Naive thymus-derived CD4-positive, alpha-beta T cell (primary cell): Measurements from ENCODE around the gene CBL. TPM values are rescaled to one million over a fixed set of nuclear protein-coding genes. Genes with fewer than 3 reads are reported as not detected.

Experiments
- ATAC-seq: fragments of 150-1000 bp; cut with Tn5 transposase; 2 replicates; pipeline ENCODE4 v1.10.0; 2021; ENCODE audit warnings: mild to moderate bottlenecking, moderate library complexity
- CTCF ChIA-PET: fragments of 350-600 bp; sonication (Branson Sonifier 250); formaldehyde crosslinking; loops from one replicate; lab custom pipeline; 2021; ENCODE audit warnings: antibody characterized with exemption; lab: Charles Lee
- POLR2A ChIA-PET: fragments of 350-600 bp; sonication (Branson Sonifier 250); formaldehyde crosslinking; loops from one replicate; lab custom pipeline; 2021; ENCODE audit warnings: antibody characterized with exemption, inconsistent platforms; lab: Charles Lee
- DNase-seq, 9 donors: peaks; one replicate each; pipeline versions ENCODE4 v3.0.0 to v3.0.0-alpha.2; 2020 to 2022; ENCODE audit warnings: mixed read lengths in 1 of 9
- H3K27ac ChIP-seq: one replicate; pipeline ENCODE4 v1.7.0; 2013; ENCODE audit warnings: mild to moderate bottlenecking, low read depth, low read length, moderate library complexity
- H3K27me3 ChIP-seq, 2 donors: one replicate each; pipeline ENCODE4 v1.7.0; 2013; ENCODE audit warnings: low read length in 2 of 2, mild to moderate bottlenecking in 2 of 2, moderate library complexity in 2 of 2; ENCODE audit not compliant: control insufficient read depth in 2 of 2, insufficient read depth in 2 of 2
- H3K36me3 ChIP-seq, 3 experiments: 1 replicate in 2 of 3; 2 replicates in 1 of 3; pipeline ENCODE4 v1.7.0; 2013; ENCODE audit warnings: low read length in 3 of 3, mild to moderate bottlenecking in 3 of 3, moderate library complexity in 1 of 3; ENCODE audit not compliant: insufficient read depth in 3 of 3, control insufficient read depth in 2 of 3
- H3K4me1 ChIP-seq, 2 donors: one replicate each; pipeline ENCODE4 v1.7.0; 2013; ENCODE audit warnings: low read length in 2 of 2, mild to moderate bottlenecking in 2 of 2, moderate library complexity in 1 of 2; ENCODE audit not compliant: control insufficient read depth in 2 of 2, insufficient read depth in 2 of 2
- H3K4me3 ChIP-seq: 2 replicates; pipeline ENCODE4 v1.7.0; 2013; ENCODE audit warnings: mild to moderate bottlenecking, low read length
- H3K9me3 ChIP-seq, 3 experiments: 1 replicate in 2 of 3; 2 replicates in 1 of 3; pipeline ENCODE4 v1.7.0; 2013; ENCODE audit warnings: low read length in 3 of 3; ENCODE audit not compliant: control insufficient read depth in 2 of 3
- H3K27ac Mint-ChIP-seq, 9 donors: one replicate each; pipeline ENCODE4 v1.8.0; 2020 to 2022; ENCODE audit warnings: mixed read lengths in 9 of 9, mild to moderate bottlenecking in 8 of 9, moderate library complexity in 5 of 9, inconsistent platforms in 2 of 9
- H3K27me3 Mint-ChIP-seq, 5 donors: one replicate each; pipeline ENCODE4 v1.8.0; 2021 to 2022; ENCODE audit warnings: mixed read lengths in 5 of 5, mild to moderate bottlenecking in 1 of 5
- H3K36me3 Mint-ChIP-seq, 5 donors: one replicate each; pipeline ENCODE4 v1.8.0; 2020 to 2022; ENCODE audit warnings: mixed read lengths in 5 of 5, mild to moderate bottlenecking in 3 of 5, inconsistent platforms in 1 of 5
- H3K4me1 Mint-ChIP-seq, 7 donors: one replicate each; pipeline ENCODE4 v1.8.0; 2020 to 2022; ENCODE audit warnings: mixed read lengths in 7 of 7, mild to moderate bottlenecking in 3 of 7, inconsistent platforms in 1 of 7
- H3K4me3 Mint-ChIP-seq, 10 donors: one replicate each; pipeline ENCODE4 v1.8.0; 2020 to 2022; ENCODE audit warnings: mild to moderate bottlenecking in 10 of 10, mixed read lengths in 10 of 10, moderate library complexity in 6 of 10, inconsistent platforms in 2 of 10
- H3K9me3 Mint-ChIP-seq, 11 donors: one replicate each; pipeline ENCODE4 v1.8.0; 2020 to 2022; ENCODE audit warnings: mixed read lengths in 11 of 11, mild to moderate bottlenecking in 4 of 11, inconsistent platforms in 1 of 11, moderate library complexity in 1 of 11
- intact Hi-C, 2 donors: fragments of 100-400 bp; cut with micrococcal nuclease; formaldehyde crosslinking; loops; one replicate each; pipeline ENCODE4 v1.15.1; 2023
- polyA plus RNA-seq, 2 donors: library from polyadenylated mRNA; unstranded; fragments of 300-500 nt; fragmentation: Illumina TruSeq; gene quantifications; one replicate each; pipeline ENCODE4 v1.2.3, GENCODE V29; 2021
- total RNA-seq, 6 experiments: library from RNA in 5 of 6; stranded (reverse) in 5 of 6; gene quantifications; 1 replicate in 5 of 6; 2 replicates in 1 of 6; pipeline ENCODE4 v1.2.3 and lab custom pipeline; 2021 to 2026

Gene CBL
- total and polyA plus RNA-seq, 7 experiments from 2014 or later: 17.5 to 51.8 (median 39.8) TPM

DNA sequence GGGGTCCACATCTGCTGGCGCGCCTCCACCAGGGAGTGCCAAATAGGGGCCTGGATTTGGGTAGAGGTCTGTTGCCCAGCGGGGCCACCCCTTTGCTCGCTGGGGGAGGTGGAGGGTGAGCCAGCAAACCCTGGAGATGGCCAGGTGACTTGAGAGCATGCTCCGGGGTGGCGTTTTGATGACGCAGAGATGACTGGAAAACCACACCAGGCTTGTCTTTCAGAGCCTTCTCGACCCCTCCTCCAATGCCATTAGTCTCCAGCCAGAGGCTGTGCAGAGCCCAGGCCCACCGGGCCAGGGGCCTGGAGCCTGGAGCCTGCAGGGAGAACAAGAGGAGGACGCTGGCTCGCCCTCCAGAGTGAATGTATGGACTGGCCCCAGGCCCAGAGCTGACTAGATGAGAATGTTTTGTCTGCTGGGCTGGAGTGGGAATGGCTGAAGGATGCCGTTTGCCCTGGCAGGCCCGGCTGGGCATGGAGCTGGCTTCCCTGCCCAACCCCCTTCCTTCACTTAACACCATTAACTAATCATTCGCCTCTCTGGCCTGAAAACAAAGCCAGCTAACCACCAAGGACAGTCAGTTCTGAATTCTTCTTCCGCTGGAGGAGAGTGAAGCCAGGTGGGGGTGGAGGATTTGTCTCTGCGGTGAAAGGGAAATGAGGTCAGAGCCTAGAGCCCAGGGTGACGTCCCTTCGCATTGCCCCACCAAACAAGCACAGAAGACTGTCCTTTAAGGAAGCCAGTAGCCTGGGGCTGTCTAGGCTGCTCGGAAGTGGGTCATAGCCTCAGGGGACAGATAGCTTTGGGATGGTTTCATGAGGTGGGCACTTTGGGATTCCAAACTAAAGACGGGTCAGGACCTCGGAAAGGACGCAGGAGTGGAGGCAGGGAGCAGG is 112.3 kb downstream of the CBL start:
- H3K4me1 ChIP-seq: peaks cover 10 to 21% of the 10 kb centered on the region in 2 donors
- H3K36me3 ChIP-seq: no peaks in the 10 kb centered on the region
- Mint-ChIP-seq H3K36me3 (no peaks in the 10 kb centered on the region), H3K27me3 (peaks cover 5 to 45% (median 18%) of the 10 kb centered on the region in 5 donors), H3K4me3 (peak overlapping the region in 6 of 10 donors; percentile 51 to 79 (median 64)), H3K27ac (peak overlapping the region in 5 of 9 donors; percentile 9 to 67 (median 59)), H3K4me1 (peaks cover 11 to 42% (median 35%) of the 10 kb centered on the region in 7 donors), H3K9me3 (no peaks in the 10 kb centered on the region)
- ChIA-PET CTCF (interaction anchor here (0.9 kb wide), 1 partner anchor 20 kb away, joined by 3 read pairs; no protein-coding TSS in a partner anchor), POLR2A (interaction anchor here (0.9 to 2.1 kb wide), 2 partner anchors 10 to 15 kb away, joined by 3 to 6 read pairs; no protein-coding TSS in a partner anchor)
- DNase-seq: no peak
- ATAC-seq: no peak
- peaks cover 0 to 6% of the 10 kb centered on the region in 2 donors for H3K27me3 ChIP-seq
- intact Hi-C loops: no loop called here
- no peak overlapping the region for H3K27ac ChIP-seq
- H3K9me3 ChIP-seq: no peaks in the 10 kb centered on the region
- no peak overlapping the region for H3K4me3 ChIP-seq

DNA sequence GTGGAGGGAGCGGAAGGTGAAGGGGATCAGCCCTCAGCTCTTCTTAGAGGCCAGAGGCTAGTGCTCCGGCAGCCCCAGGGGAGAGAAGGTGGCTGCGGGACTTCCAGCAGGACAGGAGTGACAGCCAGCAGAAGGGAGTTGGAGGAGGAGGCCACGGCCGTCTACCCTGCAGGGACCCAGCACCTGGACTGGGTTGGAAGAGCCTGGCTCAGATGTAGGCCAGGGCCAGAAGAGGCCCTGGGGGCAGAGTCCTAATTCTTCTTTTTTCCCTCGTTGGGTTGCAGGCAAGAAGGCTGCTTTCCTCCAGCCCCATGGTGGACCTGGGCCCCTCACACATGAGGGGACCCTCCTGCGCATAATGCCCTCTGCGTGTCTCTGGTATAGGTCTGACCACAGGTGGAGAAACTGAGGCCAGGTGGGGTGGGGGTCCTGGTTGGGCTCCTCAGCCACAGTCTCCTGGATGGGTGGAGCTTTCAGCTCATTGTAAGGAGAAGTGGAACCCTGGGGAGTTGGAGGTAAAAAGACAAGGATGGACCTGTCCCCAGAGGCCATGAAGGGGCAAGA is 113.1 kb downstream of the CBL start:
- Histone ChIP-seq H3K36me3 (no peaks in the 10 kb centered on the region), H3K27ac (no peak overlapping the region), H3K4me1 (peaks cover 10 to 21% of the 10 kb centered on the region in 2 donors), H3K27me3 (peaks cover 0 to 6% of the 10 kb centered on the region in 2 donors), H3K4me3 (no peak overlapping the region), H3K9me3 (no peaks in the 10 kb centered on the region)
- no peak for DNase-seq
- H3K9me3 Mint-ChIP-seq: no peaks in the 10 kb centered on the region
- peaks cover 5 to 44% (median 18%) of the 10 kb centered on the region in 5 donors for H3K27me3 Mint-ChIP-seq
- no peak for ATAC-seq
- peaks cover 11 to 46% (median 37%) of the 10 kb centered on the region in 7 donors for H3K4me1 Mint-ChIP-seq
- H3K27ac Mint-ChIP-seq: peak overlapping the region in 5 of 9 donors; percentile 9 to 89 (median 67)
- ChIA-PET CTCF (no interaction called here), POLR2A (interaction anchor here (0.9 to 1.1 kb wide), 2 partner anchors 13 to 16 kb away, joined by 3 read pairs; no protein-coding TSS in a partner anchor)
- intact Hi-C loops: no loop called here
- peak overlapping the region in 9 of 10 donors; percentile 10 to 81 (median 67) for H3K4me3 Mint-ChIP-seq
- H3K36me3 Mint-ChIP-seq: no peaks in the 10 kb centered on the region

DNA sequence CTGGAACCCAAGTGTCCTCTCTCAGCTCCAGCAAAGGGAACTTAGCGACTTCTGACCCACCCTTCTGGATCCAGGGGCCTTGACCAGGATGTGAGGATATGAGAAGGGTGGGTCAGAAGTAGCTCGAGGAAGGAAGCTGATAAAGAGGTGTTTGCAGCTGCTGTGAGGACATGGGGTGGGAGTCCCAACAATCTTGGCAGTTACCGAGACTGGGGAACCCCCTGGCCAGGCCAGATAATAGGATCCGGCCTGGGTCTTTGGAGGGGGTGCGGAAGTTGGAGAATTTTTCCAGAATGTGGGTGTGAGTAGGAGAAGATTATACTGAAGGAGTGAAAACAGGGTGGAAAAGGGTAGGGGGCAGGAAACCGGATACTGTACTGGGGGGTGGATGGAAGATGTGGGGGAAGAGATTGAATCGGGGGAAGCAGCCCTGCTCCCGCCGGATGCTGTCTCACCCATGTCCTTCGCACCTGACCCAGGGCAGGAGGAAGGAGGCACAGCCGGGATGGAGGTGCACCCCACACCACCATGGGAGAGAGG is 113.6 kb downstream of the CBL start:
- no peaks in the 10 kb centered on the region for H3K36me3 ChIP-seq
- H3K27me3 ChIP-seq: peaks cover 0 to 6% of the 10 kb centered on the region in 2 donors
- H3K27me3 Mint-ChIP-seq: peaks cover 5 to 44% (median 18%) of the 10 kb centered on the region in 5 donors
- peak overlapping the region in 7 of 9 donors; percentile 60 to 90 (median 78) for H3K27ac Mint-ChIP-seq
- DNase-seq (no peak), ATAC-seq (no peak)
- peaks cover 11 to 45% (median 35%) of the 10 kb centered on the region in 7 donors for H3K4me1 Mint-ChIP-seq
- peaks cover 10 to 19% of the 10 kb centered on the region in 2 donors for H3K4me1 ChIP-seq
- H3K4me3 Mint-ChIP-seq: peak overlapping the region; percentile 31 to 81 (median 70)
- ChIA-PET CTCF (no interaction called here), POLR2A (interaction anchor here (1.1 kb wide), 1 partner anchor 14 kb away, joined by 3 read pairs; no protein-coding TSS in a partner anchor)
- no peaks in the 10 kb centered on the region for H3K36me3 Mint-ChIP-seq
- H3K27ac ChIP-seq: no peak overlapping the region
- intact Hi-C loops: loop anchor here (2.0 to 5.0 kb wide), 4 partner anchors 35 to 302 kb away; partner anchors contain the start of genes HINFP (in 1 of the 2), NLRX1 (in 1 of the 2), RPS25 (in 1 of the 2) and TRAPPC4 (in 1 of the 2)
- H3K4me3 ChIP-seq: no peak overlapping the region
- no peaks in the 10 kb centered on the region for H3K9me3 Mint-ChIP-seq
- H3K9me3 ChIP-seq: no peaks in the 10 kb centered on the region

GRCh38 chr11:119320240-119320775 is 114.2 kb downstream of the CBL start:
- Mint-ChIP-seq H3K36me3 (no peaks in the 10 kb centered on the region), H3K27ac (peak overlapping the region in 2 of 9 donors; percentile 60 to 90), H3K4me1 (peaks cover 11 to 42% (median 32%) of the 10 kb centered on the region in 7 donors), H3K27me3 (peaks cover 5 to 41% (median 16%) of the 10 kb centered on the region in 5 donors), H3K9me3 (no peaks in the 10 kb centered on the region), H3K4me3 (peak overlapping the region in 9 of 10 donors; percentile 31 to 81 (median 67))
- intact Hi-C loops: loop anchor here (2.0 to 5.0 kb wide), 4 partner anchors 36 to 303 kb away; partner anchors contain the start of genes HINFP (in 1 of the 2), NLRX1 (in 1 of the 2), RPS25 (in 1 of the 2) and TRAPPC4 (in 1 of the 2)
- peaks cover 0 to 6% of the 10 kb centered on the region in 2 donors for H3K27me3 ChIP-seq
- peaks cover 9 to 14% of the 10 kb centered on the region in 2 donors for H3K4me1 ChIP-seq
- H3K4me3 ChIP-seq: peak overlapping the region; percentile 82
- POLR2A ChIA-PET: interaction anchor here (0.5 to 2.2 kb wide), 6 partner anchors 14 to 218 kb away, joined by 3 to 19 read pairs (median 3); no protein-coding TSS in a partner anchor
- CTCF ChIA-PET: interaction anchor here (1.3 to 4.3 kb wide), 5 partner anchors 12 to 115 kb away, joined by 5 to 42 read pairs (median 15); partner anchors contain the start of gene CBL
- H3K27ac ChIP-seq: peak overlapping the region; percentile 70
- no peaks in the 10 kb centered on the region for H3K36me3 ChIP-seq
- no peaks in the 10 kb centered on the region for H3K9me3 ChIP-seq
- no peak for DNase-seq
- ATAC-seq: no peak

GRCh38 chr11:119320776-119321524 is 114.8 kb downstream of the CBL start:
- peak overlapping the region; percentile 76 to 89 (median 84) for H3K4me3 Mint-ChIP-seq
- Histone ChIP-seq H3K27me3 (peaks cover 0 to 2% of the 10 kb centered on the region in 2 donors), H3K9me3 (no peaks in the 10 kb centered on the region), H3K36me3 (no peaks in the 10 kb centered on the region), H3K27ac (peak overlapping the region; percentile 70), H3K4me3 (peak overlapping the region; percentile 82), H3K4me1 (peaks cover 2 to 7% of the 10 kb centered on the region in 2 donors)
- DNase-seq (peak; percentile 35 to 69 (median 55)), ATAC-seq (peak; percentile 74)
- intact Hi-C loops: loop anchor here (1.0 to 5.0 kb wide), 10 partner anchors 13 to 304 kb away; partner anchors contain the start of genes CBL (in 2 of the 2), RNF26 (in 2 of the 2), HINFP (in 1 of the 2) and NLRX1 (in 1 of the 2)
- H3K27me3 Mint-ChIP-seq: peaks cover 5 to 35% (median 12%) of the 10 kb centered on the region in 5 donors
- POLR2A ChIA-PET: interaction anchor here (0.5 to 2.2 kb wide), 10 partner anchors 12 to 218 kb away, joined by 3 to 19 read pairs (median 4); partner anchors contain the start of gene RNF26
- H3K36me3 Mint-ChIP-seq: no peaks in the 10 kb centered on the region
- peaks cover 11 to 36% (median 27%) of the 10 kb centered on the region in 7 donors for H3K4me1 Mint-ChIP-seq
- H3K9me3 Mint-ChIP-seq: no peaks in the 10 kb centered on the region
- H3K27ac Mint-ChIP-seq: peak overlapping the region in 8 of 9 donors; percentile 32 to 88 (median 83)
- CTCF ChIA-PET: interaction anchor here (0.6 to 4.3 kb wide), 12 partner anchors 12 to 476 kb away, joined by 3 to 42 read pairs (median 6); partner anchors contain the start of genes CBL and VPS11
